ENCODE measurements around the gene SEPTIN1.
"Not testable (repeated sequence)": the region's sequence is repeated elsewhere in the genome, so short reads cannot be mapped to it uniquely, and the experiment has no call there.

The SEPTIN1 gene

DNA sequence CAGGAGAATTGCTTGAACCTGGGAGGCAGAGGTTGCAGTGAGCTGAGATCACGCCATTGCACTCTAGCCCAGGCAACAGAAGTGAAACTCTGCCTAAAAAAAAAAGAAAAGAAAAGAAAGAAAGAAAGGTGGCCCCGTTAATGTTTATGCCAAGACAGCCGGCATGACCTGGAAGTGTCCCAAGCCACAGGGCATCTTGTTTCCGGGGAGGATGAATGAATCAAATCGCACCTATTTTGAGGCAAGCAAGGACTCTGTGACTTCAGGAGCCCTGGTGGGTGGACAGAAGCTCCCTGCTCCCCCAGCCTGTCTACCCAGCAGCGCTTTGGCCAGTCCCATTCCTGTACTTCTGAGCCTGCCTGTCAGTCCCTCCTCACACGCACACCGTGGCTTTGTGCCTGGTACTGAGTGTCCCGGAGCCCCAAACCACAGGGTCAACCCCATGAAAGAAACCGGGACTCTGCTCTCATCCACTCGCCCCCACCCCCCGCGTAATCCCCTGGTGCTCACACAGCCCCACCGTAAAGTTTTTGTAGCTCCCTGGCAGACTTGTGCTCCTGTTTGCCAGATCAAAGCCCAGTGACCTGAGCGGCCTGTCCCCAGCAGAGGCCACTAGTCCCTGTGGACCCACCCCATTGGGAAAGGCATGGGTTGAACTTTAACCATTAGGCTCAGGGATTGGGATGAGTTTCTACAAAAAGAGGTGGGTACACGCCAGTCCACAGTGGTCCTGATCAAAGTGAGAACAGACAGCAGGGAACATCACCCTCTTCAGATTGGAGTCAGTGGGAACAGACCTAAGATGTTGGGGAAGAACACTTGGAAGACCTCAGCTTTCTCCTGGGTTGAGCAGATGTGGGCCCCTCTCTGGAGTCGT lies 46.5 kb downstream of the SEPTIN1 start:
- no peak for DNase-seq

DNA sequence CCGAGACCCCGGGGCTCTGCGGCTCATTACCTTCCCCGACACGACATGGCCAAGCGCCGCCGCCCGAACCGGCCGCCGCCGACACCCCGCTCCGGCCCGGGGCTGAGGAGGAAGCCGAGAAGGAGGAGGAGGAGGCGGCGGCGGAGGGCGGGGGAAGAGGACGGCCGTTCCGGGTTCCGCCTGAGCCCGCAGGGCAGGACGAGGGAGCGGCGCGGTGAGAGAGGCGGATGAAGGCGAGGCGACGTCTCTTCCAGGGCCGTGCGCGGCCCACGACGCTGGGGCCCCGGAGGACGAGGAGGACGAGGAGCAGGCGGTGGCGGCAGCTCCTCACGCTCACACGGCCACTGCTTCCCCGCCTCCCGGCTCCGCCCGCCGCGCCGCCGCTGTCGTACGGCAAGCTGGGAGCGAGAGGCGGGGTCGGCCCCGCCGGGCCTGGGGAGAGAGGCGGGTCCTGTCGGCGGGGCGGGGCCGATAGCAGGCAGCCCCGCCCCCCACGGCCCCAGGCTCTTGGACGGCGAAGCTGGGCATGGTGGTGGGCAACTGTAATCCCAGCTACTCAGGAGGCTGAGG lies 47.2 kb downstream of the SEPTIN1 start:
- peak; percentile 54 for DNase-seq

DNA sequence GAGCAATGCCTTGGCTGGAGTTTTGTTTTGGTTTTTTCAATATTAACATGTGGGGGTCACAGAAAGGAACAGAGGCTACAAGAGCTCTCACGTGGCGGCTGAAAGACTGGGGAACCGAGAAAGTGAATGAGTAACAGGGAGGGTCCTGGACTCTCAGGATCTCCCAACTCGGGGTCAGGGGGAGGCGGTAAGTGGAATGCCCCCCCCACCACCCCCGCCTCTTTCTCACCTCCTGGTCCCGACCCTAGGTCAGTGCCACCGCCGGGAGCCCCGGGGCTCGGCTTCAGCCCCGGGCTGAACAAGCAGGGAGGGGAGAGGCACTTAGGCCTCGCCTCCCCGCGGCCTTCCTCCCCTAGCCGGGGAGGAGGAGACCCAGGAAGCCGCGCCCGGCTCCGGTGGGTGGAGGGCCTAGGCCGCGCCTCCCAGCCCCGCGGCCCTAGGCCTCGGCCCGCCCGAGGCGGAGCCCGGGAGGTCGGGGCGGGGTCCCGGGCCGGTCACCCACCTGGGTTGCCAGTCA lies 47.8 kb downstream of the SEPTIN1 start:
- not testable (repeated sequence) for DNase-seq

Measured in GF-D8 (cell line).